AG20443 (cell line): Measurements from ENCODE around the gene IDS.
"Not testable (repeated sequence)": the region's sequence is repeated elsewhere in the genome, so short reads cannot be mapped to it uniquely, and the experiment has no call there.

Source experiments
- DNase-seq: peaks from one replicate; pipeline ENCODE4 v3.0.0; 2012; ENCODE audit warnings: low spot score, mixed read lengths

The IDS gene

GRCh38 chrX:149504915-149505651, at the start of gene IDS:
Gene IDS (minus strand): TSS chrX:149505306. CDS start chrX:149505137, 169 bp downstream.
- DNase-seq: peak; percentile 91

- not testable (repeated sequence) for DNase-seq
These were observed 46.8 kb upstream of the IDS start for GRCh38 chrX:149551939-149552248.

- not testable (repeated sequence) for DNase-seq
These were observed 46.3 kb upstream of the IDS start for GRCh38 chrX:149551245-149551938.

GRCh38 chrX:149550454-149550853, 45.3 kb upstream of the IDS start:
- DNase-seq: not testable (repeated sequence)

- not testable (repeated sequence) for DNase-seq
These were observed 44.6 kb upstream of the IDS start, which contains the start of gene HSFX3 for GRCh38 chrX:149549701-149550100. Gene HSFX3 (minus strand): TSS chrX:149549924. CDS start chrX:149549852, 72 bp downstream.

GRCh38 chrX:149547782-149548181, 42.7 kb upstream of the IDS start:
- not testable (repeated sequence) for DNase-seq

- DNase-seq: not testable (repeated sequence)
These were observed 41.9 kb upstream of the IDS start for GRCh38 chrX:149546962-149547361.

- not testable (repeated sequence) for DNase-seq
These were observed 40.7 kb upstream of the IDS start for GRCh38 chrX:149545545-149546543.

- DNase-seq: peak; percentile 7
These were observed 36.5 kb upstream of the IDS start for GRCh38 chrX:149541521-149542047.

GRCh38 chrX:149540621-149541520, 35.8 kb upstream of the IDS start, which contains the start of gene EOLA1:
Gene EOLA1 (plus strand): TSS chrX:149541012. CDS start chrX:149545631, 4,619 bp downstream.
- DNase-seq: no peak

GRCh38 chrX:149540131-149540620, 35.1 kb upstream of the IDS start:
- DNase-seq: peak; percentile 86

GRCh38 chrX:149539283-149540130, 34.4 kb upstream of the IDS start:
- peak; percentile 86 for DNase-seq

- DNase-seq: not testable (repeated sequence)
These were observed 32.4 kb upstream of the IDS start for GRCh38 chrX:149537474-149537873.

- DNase-seq: not testable (repeated sequence)
These were observed 30.0 kb upstream of the IDS start for GRCh38 chrX:149534926-149535602.

GRCh38 chrX:149533999-149534398, 28.9 kb upstream of the IDS start:
- DNase-seq: not testable (repeated sequence)

- not testable (repeated sequence) for DNase-seq
These were observed 27.8 kb upstream of the IDS start for GRCh38 chrX:149532868-149533267.

GRCh38 chrX:149531599-149531998, 26.5 kb upstream of the IDS start:
- no peak for DNase-seq

- no peak for DNase-seq
These were observed 23.3 kb upstream of the IDS start for GRCh38 chrX:149528381-149528780.

- peak; percentile 20 for DNase-seq
These were observed 22.6 kb upstream of the IDS start for GRCh38 chrX:149527705-149528104.
